HG03097 (cell line): Measurements from ENCODE around the gene CCT6B.
"Not testable (repeated sequence)": the region's sequence is repeated elsewhere in the genome, so short reads cannot be mapped to it uniquely, and the experiment has no call there.

Experiments
- ATAC-seq: cut with Tn5 transposase; IDR thresholded peaks from one replicate; pipeline ENCODE4 v1.9.1; 2021; ENCODE audit not compliant: unreplicated experiment, low FRiP score

CCT6B gene, protein sequence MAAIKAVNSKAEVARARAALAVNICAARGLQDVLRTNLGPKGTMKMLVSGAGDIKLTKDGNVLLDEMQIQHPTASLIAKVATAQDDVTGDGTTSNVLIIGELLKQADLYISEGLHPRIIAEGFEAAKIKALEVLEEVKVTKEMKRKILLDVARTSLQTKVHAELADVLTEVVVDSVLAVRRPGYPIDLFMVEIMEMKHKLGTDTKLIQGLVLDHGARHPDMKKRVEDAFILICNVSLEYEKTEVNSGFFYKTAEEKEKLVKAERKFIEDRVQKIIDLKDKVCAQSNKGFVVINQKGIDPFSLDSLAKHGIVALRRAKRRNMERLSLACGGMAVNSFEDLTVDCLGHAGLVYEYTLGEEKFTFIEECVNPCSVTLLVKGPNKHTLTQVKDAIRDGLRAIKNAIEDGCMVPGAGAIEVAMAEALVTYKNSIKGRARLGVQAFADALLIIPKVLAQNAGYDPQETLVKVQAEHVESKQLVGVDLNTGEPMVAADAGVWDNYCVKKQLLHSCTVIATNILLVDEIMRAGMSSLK

DNA sequence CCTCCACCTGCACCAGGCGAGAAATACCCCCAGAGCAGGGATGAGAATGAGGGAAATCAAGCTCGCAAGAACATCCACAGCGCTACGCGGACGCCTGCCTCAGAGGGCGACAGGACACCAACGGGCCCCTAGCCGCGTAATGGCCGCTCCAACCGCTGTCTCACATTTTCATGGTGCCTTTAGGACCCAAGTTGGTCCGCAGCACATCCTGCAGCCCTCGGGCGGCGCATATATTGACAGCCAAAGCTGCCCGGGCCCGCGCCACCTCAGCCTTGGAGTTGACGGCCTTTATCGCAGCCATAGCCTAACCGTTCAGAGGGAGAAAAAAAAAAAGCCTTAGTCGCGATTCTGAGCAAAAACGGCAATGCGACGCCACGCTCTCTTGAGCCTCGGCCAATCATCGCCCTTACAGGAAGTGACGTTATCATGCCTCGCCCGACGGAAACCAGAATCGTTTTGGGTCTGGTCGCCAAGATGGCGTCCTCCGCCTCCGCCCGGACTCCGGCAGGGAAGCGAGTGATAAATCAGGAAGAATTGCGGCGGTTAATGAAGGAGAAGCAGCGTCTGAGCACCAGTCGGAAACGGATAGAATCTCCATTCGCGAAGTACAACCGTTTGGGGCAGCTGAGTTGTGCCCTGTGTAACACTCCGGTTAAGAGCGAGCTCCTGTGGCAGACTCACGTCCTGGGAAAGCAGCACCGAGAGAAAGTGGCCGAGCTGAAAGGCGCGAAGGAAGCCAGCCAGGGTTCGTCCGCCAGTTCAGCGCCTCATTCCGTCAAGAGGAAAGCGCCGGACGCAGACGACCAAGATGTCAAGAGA is at the start of gene CCT6B, which contains the start of gene ZNF830:
CCT6B (minus strand) TSS at position 368 of the 819 bp plus-strand sequence; CDS start at position 301, 67 bp downstream.
ZNF830 (plus strand) TSS at position 448 of the 819 bp plus-strand sequence; CDS start at position 475, 27 bp downstream.
- ATAC-seq, result peak; percentile 83

DNA sequence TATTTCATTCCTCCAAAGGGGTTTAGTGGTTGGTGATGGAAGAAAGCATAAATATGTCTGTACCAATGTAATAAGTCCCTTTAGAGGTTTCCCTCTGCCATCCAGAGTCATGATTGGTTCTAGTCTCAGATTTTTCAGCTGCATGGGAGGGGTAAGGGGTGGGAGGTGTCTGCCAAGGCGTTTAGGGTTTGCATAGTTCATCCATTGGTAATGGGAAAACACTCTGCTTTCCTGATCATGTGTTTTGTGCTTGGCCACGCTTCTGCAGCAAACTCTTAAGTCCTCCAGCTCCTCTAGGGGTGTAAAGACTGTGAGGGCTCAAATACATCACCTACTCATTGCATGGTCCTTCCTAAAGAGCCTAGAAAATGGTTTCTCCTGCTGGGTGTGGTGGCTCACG is 48.8 kb upstream of the CCT6B start:
- ATAC-seq, result no peak

DNA sequence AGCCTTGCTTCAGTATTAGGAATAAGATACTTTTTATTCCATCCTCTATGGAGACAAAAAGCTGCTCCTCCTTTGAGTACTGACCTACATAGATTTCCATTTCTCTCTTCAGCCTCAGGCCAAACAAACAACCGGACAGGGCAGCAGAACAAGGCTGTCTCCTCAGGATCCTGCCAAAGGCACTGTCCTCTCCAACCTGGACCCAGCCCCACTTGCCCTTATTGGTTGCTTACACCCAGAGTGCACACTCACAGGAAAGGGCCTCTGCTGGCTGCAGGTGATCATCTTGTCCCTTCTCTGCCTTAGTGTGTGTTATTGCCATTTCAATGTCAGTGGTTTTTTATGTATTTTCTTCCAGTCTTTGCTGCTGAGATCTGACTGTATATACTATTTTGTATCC is 45.7 kb upstream of the CCT6B start:
- no peak for ATAC-seq

DNA sequence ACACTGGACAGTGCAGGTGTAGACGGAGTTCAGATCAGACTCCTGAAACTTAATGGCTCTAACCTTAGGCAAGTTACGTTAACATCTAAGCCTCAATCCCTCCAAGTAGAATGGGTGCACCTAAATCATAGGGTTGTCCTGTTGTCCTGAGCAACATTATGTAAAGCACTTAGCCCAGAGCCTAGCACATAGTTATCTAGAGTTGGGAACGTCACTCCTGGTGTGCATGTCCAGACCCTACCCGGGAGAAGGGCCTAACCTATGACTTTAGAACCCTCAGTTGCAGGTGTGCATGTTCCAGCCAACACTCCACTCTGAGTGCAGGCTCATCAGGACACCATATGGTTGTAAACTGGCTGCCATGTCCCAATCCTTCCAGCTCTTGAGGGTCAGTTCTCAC is 45.1 kb upstream of the CCT6B start:
- ATAC-seq, result no peak

DNA sequence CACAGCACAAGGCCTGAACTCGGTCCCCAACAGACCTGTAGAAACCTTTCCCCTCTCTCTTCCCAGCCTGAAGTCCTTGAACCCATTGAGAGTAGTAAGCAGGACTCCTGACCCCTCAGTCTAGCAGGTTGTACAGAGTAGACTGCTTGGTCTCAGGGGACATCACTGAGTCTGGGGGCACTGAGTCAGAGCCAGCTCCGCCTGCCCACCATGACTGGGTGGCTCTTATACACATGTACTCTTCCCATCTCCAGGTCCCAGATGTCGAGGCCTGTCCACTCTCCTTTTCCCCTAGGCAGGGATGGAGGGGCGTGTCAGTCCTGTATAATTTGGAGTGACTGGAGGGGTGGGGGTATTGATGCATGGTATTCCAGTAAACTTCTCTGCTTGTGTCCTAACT is 42.5 kb upstream of the CCT6B start:
- ATAC-seq, result no peak

GRCh38 chr17:35002876-35003551 is 41.8 kb upstream of the CCT6B start:
- no peak for ATAC-seq

GRCh38 chr17:35001549-35001948 is 40.3 kb upstream of the CCT6B start:
- no peak for ATAC-seq

DNA sequence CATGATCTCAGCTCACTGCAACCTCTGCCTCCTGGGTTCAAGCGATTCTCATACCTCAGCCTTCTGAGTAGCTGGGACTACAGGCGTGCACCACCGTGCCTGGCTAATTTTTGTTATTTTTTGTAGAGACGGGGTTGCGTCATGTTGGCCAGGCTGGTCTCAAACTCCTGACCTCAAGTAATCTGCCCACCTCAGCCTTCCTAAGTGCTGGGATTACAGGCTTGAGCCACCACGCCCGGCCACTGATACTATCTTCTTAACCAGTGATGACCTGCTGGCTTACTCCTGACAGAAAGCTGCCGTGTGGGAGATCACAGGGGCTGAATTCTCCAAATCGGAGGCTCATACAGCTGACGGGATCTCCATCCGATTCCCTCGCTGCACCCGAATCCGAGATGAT is 39.7 kb upstream of the CCT6B start:
- not testable (repeated sequence) for ATAC-seq

DNA sequence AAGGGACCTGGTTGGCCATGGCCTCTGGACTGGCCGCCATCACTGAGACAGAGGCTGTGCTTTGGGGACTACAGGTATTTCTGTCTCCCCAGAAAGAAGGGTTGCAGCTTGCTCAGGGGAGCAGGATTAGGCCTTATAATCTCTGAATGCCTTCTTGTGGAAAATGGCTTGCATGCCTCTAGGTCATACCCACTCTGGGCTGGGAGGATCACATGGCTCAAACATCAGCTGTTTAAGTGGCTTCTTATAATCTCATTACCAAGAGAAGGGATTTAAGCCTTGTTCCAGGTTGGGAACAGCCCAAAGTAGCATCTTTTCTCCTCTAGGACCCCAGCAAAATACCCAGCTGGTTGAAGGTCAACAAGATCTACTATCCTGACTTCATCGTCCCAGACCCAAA is 38.2 kb upstream of the CCT6B start:
- ATAC-seq, result no peak

- ATAC-seq, result no peak
These were observed 36.9 kb upstream of the CCT6B start for GRCh38 chr17:34998205-34998604.

DNA sequence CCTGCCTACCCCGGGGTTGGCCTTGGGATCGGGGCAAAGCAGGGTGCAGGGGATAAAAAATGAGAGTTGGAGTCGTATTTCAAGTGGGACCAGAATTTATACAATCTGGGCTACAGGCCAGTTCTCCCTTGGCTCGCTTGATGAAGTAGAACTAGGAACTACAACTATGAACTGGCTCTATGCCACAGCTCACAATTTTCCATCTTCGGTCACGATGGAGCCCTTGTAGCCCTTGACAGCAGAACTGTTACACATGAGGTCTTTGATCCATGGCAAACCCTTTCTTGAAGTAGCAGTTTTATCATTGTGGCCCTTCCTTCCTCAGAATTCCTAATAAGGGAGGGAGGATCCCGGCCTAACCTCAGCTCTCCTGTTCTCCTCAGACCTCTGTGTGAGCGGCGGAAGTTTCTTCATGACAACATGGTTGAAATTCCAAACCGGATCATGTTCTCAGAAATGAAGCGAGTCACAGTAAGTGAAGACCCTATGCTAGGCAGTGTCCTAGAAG is 36.1 kb upstream of the CCT6B start:
- ATAC-seq, result no peak

- no peak for ATAC-seq
These were observed 35.4 kb upstream of the CCT6B start for GRCh38 chr17:34996422-34997285.

DNA sequence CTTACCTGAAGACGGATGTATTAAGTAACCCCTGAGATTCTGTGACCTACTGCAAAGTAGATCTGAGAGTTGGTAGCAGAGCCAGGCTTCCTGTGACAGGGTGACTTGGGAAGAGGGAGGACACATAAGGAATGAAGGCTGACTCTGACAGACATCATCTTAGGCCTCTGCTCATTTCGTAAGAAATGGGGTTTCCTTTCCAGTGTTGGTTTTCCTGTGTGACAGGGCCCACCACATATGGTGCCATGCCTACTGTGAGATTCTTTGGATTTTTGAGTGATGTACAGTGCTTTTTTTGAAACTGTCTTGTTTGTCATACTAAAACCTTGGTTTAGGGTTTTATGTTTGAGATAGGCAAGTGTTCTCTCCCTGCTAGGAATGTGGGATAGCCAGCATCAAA is 31.8 kb upstream of the CCT6B start:
- ATAC-seq, result no peak

DNA sequence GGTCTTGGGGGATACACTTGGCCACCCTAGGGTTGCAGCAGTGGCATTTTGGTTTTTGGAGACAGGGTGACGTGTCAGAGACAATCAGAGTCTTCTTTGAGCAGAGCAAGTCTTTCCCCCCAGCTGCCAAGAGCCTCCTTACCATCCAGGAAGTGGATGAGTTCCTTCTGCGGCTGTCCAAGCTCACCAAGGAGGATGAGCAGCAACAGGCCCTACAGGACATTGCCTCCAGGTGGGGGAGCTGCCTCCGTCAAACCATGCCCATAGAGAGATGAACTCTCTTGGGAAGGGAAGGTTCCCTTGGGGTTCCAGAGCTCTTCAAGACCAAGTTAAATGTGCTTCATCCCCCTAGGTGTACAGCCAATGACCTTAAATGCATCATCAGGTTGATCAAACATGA is 30.3 kb upstream of the CCT6B start:
- ATAC-seq, result no peak

GRCh38 chr17:34990921-34991365 is 29.7 kb upstream of the CCT6B start:
- no peak for ATAC-seq

GRCh38 chr17:34989473-34989872 is 28.2 kb upstream of the CCT6B start:
- no peak for ATAC-seq

DNA sequence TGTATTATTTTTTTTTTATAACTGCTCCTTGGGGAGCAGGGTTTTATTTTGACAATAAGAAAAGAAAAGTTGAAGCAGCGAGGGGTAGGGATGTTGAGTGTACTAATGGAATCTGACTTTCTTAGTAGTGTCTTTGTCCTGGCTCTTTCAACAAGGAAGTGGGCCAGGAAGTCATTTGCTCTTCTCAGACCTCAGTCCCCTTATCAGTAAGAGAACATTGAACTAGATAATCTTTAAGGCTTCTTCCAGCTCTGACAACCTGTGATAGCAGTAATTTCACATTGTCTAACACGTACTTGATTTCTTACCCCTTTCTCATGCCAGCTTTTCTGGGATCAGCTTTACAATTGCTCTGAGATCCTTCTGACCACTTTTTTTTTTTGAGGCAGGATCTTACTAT is 27.4 kb upstream of the CCT6B start:
- no peak for ATAC-seq

DNA sequence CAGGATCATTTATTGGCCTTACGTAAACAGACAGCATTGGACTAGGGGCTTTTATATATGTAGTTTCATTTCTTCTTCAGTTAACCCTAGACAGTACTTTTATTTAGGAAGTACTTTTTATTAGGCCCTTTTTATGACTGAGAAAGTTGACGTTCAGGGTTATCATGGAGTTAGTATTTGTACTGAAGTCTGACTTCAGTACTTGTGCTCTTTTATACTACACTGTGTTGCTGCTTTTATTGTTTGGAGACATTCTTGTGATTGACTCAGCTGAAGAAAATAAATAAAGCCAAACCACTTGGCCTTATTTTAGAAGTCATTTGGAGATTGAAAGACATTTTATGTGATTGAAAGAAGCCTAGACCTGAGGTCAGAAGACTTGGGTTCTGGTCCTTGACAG is 26.0 kb upstream of the CCT6B start:
- ATAC-seq, result no peak

DNA sequence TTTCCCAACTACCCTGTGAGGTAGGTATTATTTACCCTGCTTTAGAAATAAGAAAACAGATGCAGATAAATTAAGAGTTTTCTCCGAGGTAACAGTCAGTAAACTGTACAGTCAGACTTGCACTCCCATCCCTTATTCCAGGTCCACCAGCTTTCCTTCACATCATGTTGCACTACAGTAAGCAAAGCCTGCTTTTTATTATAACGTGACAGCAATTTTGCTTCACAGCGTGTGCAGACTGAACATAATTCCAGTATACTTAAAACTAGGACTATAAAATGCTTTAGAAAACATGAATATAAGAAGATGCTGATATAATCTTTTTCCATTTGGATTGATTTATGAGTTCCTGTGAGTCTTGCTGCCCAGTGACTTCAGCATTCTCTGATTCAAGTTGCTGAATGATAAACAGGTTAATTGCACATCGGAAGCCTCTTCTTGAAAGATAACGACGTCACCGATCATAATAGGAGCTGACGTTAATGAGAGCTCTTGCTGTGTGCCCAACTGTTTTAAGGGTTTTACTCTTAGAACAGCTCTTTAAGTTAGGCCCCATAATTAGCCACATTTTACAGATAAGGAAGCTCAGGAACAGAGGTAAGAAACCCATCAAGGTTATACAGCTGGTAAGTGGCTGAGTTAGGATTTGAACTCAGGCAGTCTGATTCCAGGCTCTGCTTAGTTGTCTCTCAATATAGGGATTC is 20.4 kb upstream of the CCT6B start:
- ATAC-seq, result no peak
